Spleen (tissue), 11 donors: ENCODE results near the gene COL26A1. TPM values are rescaled to one million over a fixed set of nuclear protein-coding genes. Genes with fewer than 3 reads are reported as not detected.

Source experiments
- DNase-seq: peaks from one replicate; pipeline ENCODE4 v3.0.0-alpha.2; 2020
- H3K27ac ChIP-seq, 8 donors: fragments of 200-600 bp; sonication (generic) in 7 of 8; 1 replicate in 4 of 8; 2 replicates in 4 of 8; pipeline versions ENCODE4 v1.5.0 to v1.8.0; 2016 to 2021; ENCODE audit warnings: inconsistent platforms in 4 of 8, mild to moderate bottlenecking in 4 of 8, moderate library complexity in 1 of 8
- H3K27me3 ChIP-seq, 7 donors: fragments of 200-600 bp; sonication (generic) in 6 of 7; replicated peaks in 1 of 7; 1 replicate in 4 of 7; 2 replicates in 3 of 7; pipeline versions ENCODE4 v1.5.0 to v1.8.0; 2016 to 2021; ENCODE audit warnings: inconsistent platforms in 3 of 7, mild to moderate bottlenecking in 1 of 7
- H3K36me3 ChIP-seq, 6 donors: fragments of 200-600 bp; sonication (generic) in 5 of 6; 1 replicate in 4 of 6; 2 replicates in 2 of 6; pipeline versions ENCODE4 v1.5.0 to v1.8.0; 2016 to 2021; ENCODE audit warnings: inconsistent platforms in 2 of 6
- H3K4me1 ChIP-seq, 6 donors: fragments of 200-600 bp; sonication (generic) in 5 of 6; 1 replicate in 3 of 6; 2 replicates in 3 of 6; pipeline versions ENCODE4 v1.5.0 to v1.8.0; 2016 to 2021; ENCODE audit warnings: inconsistent platforms in 3 of 6
- H3K4me3 ChIP-seq, 8 donors: fragments of 200-600 bp; sonication (generic) in 7 of 8; 1 replicate in 4 of 8; 2 replicates in 4 of 8; pipeline versions ENCODE4 v1.5.0 to v1.8.0; 2016 to 2021; ENCODE audit warnings: inconsistent platforms in 4 of 8, mild to moderate bottlenecking in 4 of 8, moderate library complexity in 2 of 8
- H3K9me3 ChIP-seq, 8 donors: fragments of 200-600 bp; sonication (generic) in 7 of 8; 1 replicate in 4 of 8; 2 replicates in 4 of 8; pipeline versions ENCODE4 v1.5.0 to v1.8.0; 2016 to 2021; ENCODE audit warnings: inconsistent platforms in 4 of 8
- CTCF ChIP-seq, 11 experiments: fragments of 200-600 bp in 7 of 11; fragments of 450-650 bp in 4 of 11; sonication (generic) in 4 of 11; IDR thresholded peaks in 8 of 11; conservative IDR thresholded peaks in 3 of 11; 1 replicate in 7 of 11; 2 replicates in 4 of 11; pipeline versions ENCODE4 v1.4.0 to v1.8.0; 2016 to 2021; ENCODE audit warnings: antibody characterized with exemption in 11 of 11, inconsistent platforms in 4 of 11, mild to moderate bottlenecking in 1 of 11
- POLR2A ChIP-seq, 3 donors: fragments of 450-650 bp; IDR thresholded peaks; one replicate each; pipeline ENCODE4 v1.5.1; 2017; ENCODE audit warnings: antibody characterized with exemption in 3 of 3, mild to moderate bottlenecking in 1 of 3
- POLR2AphosphoS5 ChIP-seq, 3 donors: sonication (generic); formaldehyde crosslinking; IDR thresholded peaks; one replicate each; pipeline ENCODE4 v1.5.1; 2017; ENCODE audit warnings: antibody characterized with exemption in 3 of 3
- WGBS, 5 donors: extraction: QIAGEN DNeasy Blood & Tissue Kit in 3 of 5; methylation state at CpG; one replicate each; pipeline versions ENCODE4 v1.1.5 to v1.1.7; 2013 to 2018; 5-methylcytosine and 5-hydroxymethylcytosine counted together
- intact Hi-C: fragments of 100-400 bp; cut with DNase I; formaldehyde crosslinking; loops from one replicate; pipeline ENCODE4 v1.15.0; 2023; ENCODE audit warnings: low total_unique reads
- polyA plus RNA-seq, 3 donors: library from polyadenylated mRNA; stranded (reverse); fragments of 200-250 nt; gene quantifications; one replicate each; pipeline ENCODE4 v1.2.1, GENCODE V29; 2013
- total RNA-seq, 7 donors: library from RNA; depleted of rRNA in 3 of 7; stranded (reverse); fragments of >200 nt in 3 of 7; fragmentation: NEBNext Ultra II Directional in 4 of 7; extraction: Animal tissue kit (Norgen Biotek cat#: 25700) in 4 of 7; gene quantifications; one replicate each; pipeline versions ENCODE4 v1.1.0 to v1.2.1, GENCODE V29; 2016 to 2021
- donor health status: healthy with polysubstance abuse.
- donor health status: DM: no; HTN: no; CAD: no; lungs with moderate emphysema.
- donor health status: DM: no; HTN: no; CAD: no.
- donor health status: Bipolar disorder and iron deficiency.
- donor health status: healthy.
- donor health status: DM: no; HTN: no; CAD: no.
- donor health status: DM: yes; HTN: yes; CAD: no.

The COL26A1 gene
- total and polyA plus RNA-seq, 10 donors: 0.15 to 0.32 (median 0.22) TPM; not detected in 4

GRCh38 chr7:101562531-101563197 is 200.0 kb downstream of the COL26A1 start:
- Histone ChIP-seq H3K36me3 (no peaks in the 10 kb centered on the region), H3K27ac (no peak overlapping the region), H3K4me3 (no peak overlapping the region), H3K9me3 (peaks cover 0 to 4% (median 0%) of the 10 kb centered on the region in 8 donors), H3K27me3 (peaks cover 0 to 19% (median 0%) of the 10 kb centered on the region in 7 donors), H3K4me1 (peaks cover 0 to 9% (median 0%) of the 10 kb centered on the region in 6 donors)
- WGBS, 5 donors: 80 to 92% (median 87%) methylated on average over 15 of the region's 15 CpGs
- no peak for DNase-seq
- intact Hi-C loops: no loop called here
- TF ChIP-seq POLR2AphosphoS5 (IDR thresholded peaks at IDR 0.05): no peak
- no peak for TF ChIP-seq CTCF (IDR thresholded peaks at IDR 0.05 in 8 of 11, conservative IDR thresholded peaks at IDR 0.05 in 3 of 11)
- TF ChIP-seq POLR2A (IDR thresholded peaks at IDR 0.05): no peak

- no peak for DNase-seq
- Histone ChIP-seq H3K4me3 (no peak overlapping the region), H3K27ac (no peak overlapping the region), H3K4me1 (peaks cover 0 to 9% (median 0%) of the 10 kb centered on the region in 6 donors), H3K27me3 (peaks cover 0 to 19% (median 0%) of the 10 kb centered on the region in 7 donors), H3K36me3 (no peaks in the 10 kb centered on the region), H3K9me3 (peaks cover 0 to 4% (median 0%) of the 10 kb centered on the region in 8 donors)
- intact Hi-C loops: no loop called here
- WGBS, 5 donors: 69 to 81% (median 72%) methylated on average over 7 to 15 of the region's 15 CpGs
- TF ChIP-seq CTCF (IDR thresholded peaks at IDR 0.05 in 8 of 11, conservative IDR thresholded peaks at IDR 0.05 in 3 of 11) (no peak), POLR2A (IDR thresholded peaks at IDR 0.05) (no peak), POLR2AphosphoS5 (IDR thresholded peaks at IDR 0.05) (no peak)
Measured at GRCh38 chr7:101563198-101563901, 200.7 kb downstream of the COL26A1 start.

GRCh38 chr7:101563943-101564777 is 201.5 kb downstream of the COL26A1 start:
- DNase-seq: no peak
- peaks cover 0 to 19% (median 0%) of the 10 kb centered on the region in 7 donors for H3K27me3 ChIP-seq
- TF ChIP-seq POLR2A (IDR thresholded peaks at IDR 0.05): no peak
- no peak for TF ChIP-seq POLR2AphosphoS5 (IDR thresholded peaks at IDR 0.05)
- no peak for TF ChIP-seq CTCF (IDR thresholded peaks at IDR 0.05 in 8 of 11, conservative IDR thresholded peaks at IDR 0.05 in 3 of 11)
- intact Hi-C loops: no loop called here
- no peaks in the 10 kb centered on the region for H3K36me3 ChIP-seq
- WGBS, 5 donors: 60 to 62% (median 62%) methylated on average over 23 of the region's 23 CpGs
- H3K4me3 ChIP-seq: no peak overlapping the region
- H3K9me3 ChIP-seq: peaks cover 0 to 5% (median 0%) of the 10 kb centered on the region in 8 donors
- H3K27ac ChIP-seq: no peak overlapping the region
- peaks cover 0 to 9% (median 0%) of the 10 kb centered on the region in 6 donors for H3K4me1 ChIP-seq
